Measurements from ENCODE around the gene DYDC1.

DYDC1 gene

GRCh38 chr10:80356563-80356988, at the start of gene DYDC1, which contains the start of gene DYDC2:
Gene DYDC1 (minus strand): TSS chr10:80356755. CDS start chr10:80352601, 4,154 bp downstream.
Gene DYDC2 (plus strand): TSS chr10:80356781. CDS start chr10:80362444, 5,663 bp downstream.
- Histone ChIP-seq H3K4me3 (ENCODE audit: low read length in 2 of 2) (peak within 1 kb of the TSS in 1 of 2 donors; percentile 71), H3K4me1 (ENCODE audit: control insufficient read depth, insufficient read depth, low read length) (peaks cover 7% of the 10 kb centered on the region), H3K36me3 (ENCODE audit: control insufficient read depth in 2 of 2, insufficient read depth in 2 of 2, low read length in 2 of 2) (no peaks in the 10 kb centered on the region), H3K27me3 (ENCODE audit: control insufficient read depth in 1 of 2, insufficient read depth in 2 of 2, low read length in 2 of 2) (peaks cover 11 to 24% of the 10 kb centered on the region in 2 donors), H3K9ac (ENCODE audit: low read length in 2 of 2) (no peak within 1 kb of the TSS), H3K9me3 (ENCODE audit: control insufficient read depth in 2 of 2, low read length in 2 of 2) (no peaks in the 10 kb centered on the region), H3K27ac (ENCODE audit: low read length) (no peak within 1 kb of the TSS)

DNA sequence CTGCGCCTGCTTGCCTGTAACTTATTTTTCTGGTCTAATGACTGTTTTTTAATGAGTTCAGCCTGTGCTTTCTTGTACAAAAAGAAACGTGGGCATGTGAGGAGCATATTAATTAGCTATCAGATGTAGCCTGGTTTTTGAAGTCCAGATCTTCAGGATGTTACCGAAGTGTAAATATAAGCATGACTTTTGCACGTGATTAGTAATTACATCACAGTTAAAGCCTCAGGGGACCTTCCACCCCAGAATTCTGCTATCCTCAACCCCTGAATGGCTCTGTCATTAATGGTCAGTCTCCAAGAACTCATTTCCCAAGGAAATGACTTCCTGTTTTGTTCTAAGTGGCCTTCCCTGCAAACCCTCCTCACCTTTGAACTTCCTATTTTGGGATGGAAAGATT, 49.6 kb upstream of the DYDC1 start:
- Histone ChIP-seq H3K27ac (ENCODE audit: low read length) (no peak overlapping the region), H3K27me3 (ENCODE audit: control insufficient read depth in 1 of 2, insufficient read depth in 2 of 2, low read length in 2 of 2) (no peaks in the 10 kb centered on the region), H3K9ac (ENCODE audit: low read length in 2 of 2) (no peak overlapping the region), H3K36me3 (ENCODE audit: control insufficient read depth in 2 of 2, insufficient read depth in 2 of 2, low read length in 2 of 2) (no peaks in the 10 kb centered on the region), H3K4me1 (ENCODE audit: control insufficient read depth, insufficient read depth, low read length) (peaks cover 31% of the 10 kb centered on the region), H3K4me3 (ENCODE audit: low read length in 2 of 2) (no peak overlapping the region), H3K9me3 (ENCODE audit: control insufficient read depth in 2 of 2, low read length in 2 of 2) (no peaks in the 10 kb centered on the region)

GRCh38 chr10:80405626-80406025, 49.1 kb upstream of the DYDC1 start:
- Histone ChIP-seq H3K9ac (ENCODE audit: low read length in 2 of 2) (no peak overlapping the region), H3K4me1 (ENCODE audit: control insufficient read depth, insufficient read depth, low read length) (peaks cover 25% of the 10 kb centered on the region), H3K27ac (ENCODE audit: low read length) (no peak overlapping the region), H3K9me3 (ENCODE audit: control insufficient read depth in 2 of 2, low read length in 2 of 2) (no peaks in the 10 kb centered on the region), H3K4me3 (ENCODE audit: low read length in 2 of 2) (no peak overlapping the region), H3K36me3 (ENCODE audit: control insufficient read depth in 2 of 2, insufficient read depth in 2 of 2, low read length in 2 of 2) (no peaks in the 10 kb centered on the region), H3K27me3 (ENCODE audit: control insufficient read depth in 1 of 2, insufficient read depth in 2 of 2, low read length in 2 of 2) (no peaks in the 10 kb centered on the region)

DNA sequence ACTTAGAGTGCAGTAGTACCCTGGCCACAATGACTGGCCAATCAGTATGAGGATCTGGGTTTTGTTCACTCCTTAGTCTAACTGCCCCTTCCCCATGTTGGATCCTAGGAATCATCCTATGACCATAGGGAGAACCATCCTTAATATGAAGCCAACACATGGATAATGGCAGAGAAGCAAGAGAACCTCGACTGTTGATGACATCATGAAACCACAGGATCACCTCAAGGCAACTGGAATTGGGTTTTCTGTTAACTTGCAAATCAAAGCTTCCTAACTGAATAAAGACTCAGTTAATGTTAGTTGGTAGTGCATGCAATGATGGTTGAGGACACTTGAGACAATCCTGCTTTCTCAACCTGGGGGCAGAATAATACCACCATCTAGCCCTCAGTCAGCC, 48.5 kb upstream of the DYDC1 start:
- Histone ChIP-seq H3K27ac (ENCODE audit: low read length) (no peak overlapping the region), H3K4me1 (ENCODE audit: control insufficient read depth, insufficient read depth, low read length) (peaks cover 19% of the 10 kb centered on the region), H3K27me3 (ENCODE audit: control insufficient read depth in 1 of 2, insufficient read depth in 2 of 2, low read length in 2 of 2) (no peaks in the 10 kb centered on the region), H3K9ac (ENCODE audit: low read length in 2 of 2) (no peak overlapping the region), H3K4me3 (ENCODE audit: low read length in 2 of 2) (no peak overlapping the region), H3K9me3 (ENCODE audit: control insufficient read depth in 2 of 2, low read length in 2 of 2) (no peaks in the 10 kb centered on the region), H3K36me3 (ENCODE audit: control insufficient read depth in 2 of 2, insufficient read depth in 2 of 2, low read length in 2 of 2) (no peaks in the 10 kb centered on the region)

- H3K4me3 ChIP-seq (ENCODE audit: low read length in 2 of 2) = no peak overlapping the region
- no peaks in the 10 kb centered on the region for H3K27me3 ChIP-seq (ENCODE audit: control insufficient read depth in 1 of 2, insufficient read depth in 2 of 2, low read length in 2 of 2)
- H3K9ac ChIP-seq (ENCODE audit: low read length in 2 of 2) = no peak overlapping the region
- no peaks in the 10 kb centered on the region for H3K9me3 ChIP-seq (ENCODE audit: control insufficient read depth in 2 of 2, low read length in 2 of 2)
- H3K36me3 ChIP-seq (ENCODE audit: control insufficient read depth in 2 of 2, insufficient read depth in 2 of 2, low read length in 2 of 2) = no peaks in the 10 kb centered on the region
- no peaks in the 10 kb centered on the region for H3K4me1 ChIP-seq (ENCODE audit: control insufficient read depth, insufficient read depth, low read length)
- no peak overlapping the region for H3K27ac ChIP-seq (ENCODE audit: low read length)
Observed at GRCh38 chr10:80400136-80400804, 43.7 kb upstream of the DYDC1 start.

- Histone ChIP-seq H3K27ac (ENCODE audit: low read length) (no peak overlapping the region), H3K9ac (ENCODE audit: low read length in 2 of 2) (no peak overlapping the region), H3K4me3 (ENCODE audit: low read length in 2 of 2) (no peak overlapping the region), H3K27me3 (ENCODE audit: control insufficient read depth in 1 of 2, insufficient read depth in 2 of 2, low read length in 2 of 2) (no peaks in the 10 kb centered on the region), H3K9me3 (ENCODE audit: control insufficient read depth in 2 of 2, low read length in 2 of 2) (no peaks in the 10 kb centered on the region), H3K4me1 (ENCODE audit: control insufficient read depth, insufficient read depth, low read length) (no peaks in the 10 kb centered on the region), H3K36me3 (ENCODE audit: control insufficient read depth in 2 of 2, insufficient read depth in 2 of 2, low read length in 2 of 2) (no peaks in the 10 kb centered on the region)
Observed at GRCh38 chr10:80397014-80397413, 40.5 kb upstream of the DYDC1 start.

- Histone ChIP-seq H3K4me3 (ENCODE audit: low read length in 2 of 2) (no peak overlapping the region), H3K27me3 (ENCODE audit: control insufficient read depth in 1 of 2, insufficient read depth in 2 of 2, low read length in 2 of 2) (no peaks in the 10 kb centered on the region), H3K36me3 (ENCODE audit: control insufficient read depth in 2 of 2, insufficient read depth in 2 of 2, low read length in 2 of 2) (no peaks in the 10 kb centered on the region), H3K27ac (ENCODE audit: low read length) (no peak overlapping the region), H3K4me1 (ENCODE audit: control insufficient read depth, insufficient read depth, low read length) (no peaks in the 10 kb centered on the region), H3K9me3 (ENCODE audit: control insufficient read depth in 2 of 2, low read length in 2 of 2) (no peaks in the 10 kb centered on the region), H3K9ac (ENCODE audit: low read length in 2 of 2) (no peak overlapping the region)
Observed at GRCh38 chr10:80394358-80394916, 37.9 kb upstream of the DYDC1 start.

DNA sequence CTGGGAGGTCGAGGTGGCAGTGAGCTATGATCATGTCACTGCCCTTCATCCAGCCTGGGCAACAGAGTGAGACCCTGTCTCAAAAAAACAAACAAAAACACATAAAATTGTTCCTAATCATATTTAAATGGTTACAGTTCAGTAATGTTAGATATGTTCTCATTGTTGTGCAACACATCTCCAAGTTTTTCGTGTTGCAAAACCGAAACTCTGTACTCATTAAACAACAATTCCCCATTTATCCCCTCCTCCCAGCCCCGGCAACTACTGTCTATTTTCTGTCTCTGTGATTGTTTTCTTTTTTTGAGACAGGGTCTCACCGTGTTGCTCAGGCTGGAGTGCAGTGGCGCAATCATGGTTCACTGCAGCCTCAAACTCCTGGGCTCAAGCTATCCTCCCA, 35.7 kb upstream of the DYDC1 start:
- Histone ChIP-seq H3K9ac (ENCODE audit: low read length in 2 of 2) (no peak overlapping the region), H3K9me3 (ENCODE audit: control insufficient read depth in 2 of 2, low read length in 2 of 2) (no peaks in the 10 kb centered on the region), H3K27me3 (ENCODE audit: control insufficient read depth in 1 of 2, insufficient read depth in 2 of 2, low read length in 2 of 2) (no peaks in the 10 kb centered on the region), H3K36me3 (ENCODE audit: control insufficient read depth in 2 of 2, insufficient read depth in 2 of 2, low read length in 2 of 2) (no peaks in the 10 kb centered on the region), H3K4me3 (ENCODE audit: low read length in 2 of 2) (no peak overlapping the region), H3K27ac (ENCODE audit: low read length) (no peak overlapping the region), H3K4me1 (ENCODE audit: control insufficient read depth, insufficient read depth, low read length) (no peaks in the 10 kb centered on the region)

DNA sequence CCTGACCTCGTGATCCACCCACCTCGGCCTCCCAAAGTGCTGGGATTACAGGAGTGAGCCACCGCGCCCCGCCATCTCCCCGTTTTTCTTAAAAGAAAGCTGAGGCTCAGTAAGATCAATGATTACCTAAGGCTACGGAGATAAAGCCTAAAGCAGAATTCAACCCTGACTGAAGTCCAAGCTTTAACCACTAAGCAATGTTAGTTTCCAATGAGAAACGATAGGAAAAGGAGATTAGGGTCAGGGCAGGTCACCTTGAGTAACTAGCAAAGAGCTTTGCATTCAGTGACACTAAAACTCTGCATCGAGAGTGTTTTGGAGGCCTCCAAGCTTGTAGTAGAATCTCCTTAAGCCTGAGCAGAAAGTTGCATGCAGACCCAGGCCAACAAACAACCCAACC, 34.2 kb upstream of the DYDC1 start:
- H3K9me3 ChIP-seq (ENCODE audit: control insufficient read depth in 2 of 2, low read length in 2 of 2) = no peaks in the 10 kb centered on the region
- no peaks in the 10 kb centered on the region for H3K36me3 ChIP-seq (ENCODE audit: control insufficient read depth in 2 of 2, insufficient read depth in 2 of 2, low read length in 2 of 2)
- no peak overlapping the region for H3K4me3 ChIP-seq (ENCODE audit: low read length in 2 of 2)
- H3K27ac ChIP-seq (ENCODE audit: low read length) = no peak overlapping the region
- H3K9ac ChIP-seq (ENCODE audit: low read length in 2 of 2) = no peak overlapping the region
- H3K27me3 ChIP-seq (ENCODE audit: control insufficient read depth in 1 of 2, insufficient read depth in 2 of 2, low read length in 2 of 2) = no peaks in the 10 kb centered on the region
- no peaks in the 10 kb centered on the region for H3K4me1 ChIP-seq (ENCODE audit: control insufficient read depth, insufficient read depth, low read length)

DNA sequence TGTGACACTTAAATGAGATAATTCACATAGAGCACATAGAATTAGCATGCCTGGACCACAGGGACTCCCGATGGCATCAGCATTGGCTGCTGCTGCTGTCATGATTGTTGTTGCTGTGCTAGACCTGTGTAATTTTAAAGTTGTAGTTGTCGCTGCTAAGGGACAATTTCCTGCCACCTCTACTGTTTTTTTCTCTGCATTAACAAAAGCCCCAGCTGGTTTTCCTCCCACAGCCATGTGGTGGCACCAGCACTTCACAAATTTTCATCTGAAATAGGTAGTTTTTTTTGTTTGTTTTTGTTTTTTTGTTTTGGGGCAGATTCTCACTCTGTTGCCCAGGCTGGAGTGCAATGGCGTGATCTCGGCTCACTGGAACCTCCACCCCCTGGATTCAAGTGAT, 26.4 kb upstream of the DYDC1 start:
- H3K27me3 ChIP-seq (ENCODE audit: control insufficient read depth in 1 of 2, insufficient read depth in 2 of 2, low read length in 2 of 2) = no peaks in the 10 kb centered on the region
- no peak overlapping the region for H3K4me3 ChIP-seq (ENCODE audit: low read length in 2 of 2)
- H3K9ac ChIP-seq (ENCODE audit: low read length in 2 of 2) = no peak overlapping the region
- H3K4me1 ChIP-seq (ENCODE audit: control insufficient read depth, insufficient read depth, low read length) = no peaks in the 10 kb centered on the region
- no peak overlapping the region for H3K27ac ChIP-seq (ENCODE audit: low read length)
- H3K9me3 ChIP-seq (ENCODE audit: control insufficient read depth in 2 of 2, low read length in 2 of 2) = no peaks in the 10 kb centered on the region
- no peaks in the 10 kb centered on the region for H3K36me3 ChIP-seq (ENCODE audit: control insufficient read depth in 2 of 2, insufficient read depth in 2 of 2, low read length in 2 of 2)

- no peak overlapping the region for H3K27ac ChIP-seq (ENCODE audit: low read length)
- H3K9ac ChIP-seq (ENCODE audit: low read length in 2 of 2) = no peak overlapping the region
- no peaks in the 10 kb centered on the region for H3K4me1 ChIP-seq (ENCODE audit: control insufficient read depth, insufficient read depth, low read length)
- H3K36me3 ChIP-seq (ENCODE audit: control insufficient read depth in 2 of 2, insufficient read depth in 2 of 2, low read length in 2 of 2) = no peaks in the 10 kb centered on the region
- H3K27me3 ChIP-seq (ENCODE audit: control insufficient read depth in 1 of 2, insufficient read depth in 2 of 2, low read length in 2 of 2) = no peaks in the 10 kb centered on the region
- no peaks in the 10 kb centered on the region for H3K9me3 ChIP-seq (ENCODE audit: control insufficient read depth in 2 of 2, low read length in 2 of 2)
- H3K4me3 ChIP-seq (ENCODE audit: low read length in 2 of 2) = no peak overlapping the region
Observed at GRCh38 chr10:80380185-80380584, 23.6 kb upstream of the DYDC1 start.

All from stomach smooth muscle (tissue), 2 donors.